HCT116 (cell line): ENCODE data around the gene FBXO7. TPM values are rescaled to one million over a fixed set of nuclear protein-coding genes. Genes with fewer than 3 reads are reported as not detected.
"Not testable (repeated sequence)": the region's sequence is repeated elsewhere in the genome, so short reads cannot be mapped to it uniquely, and the experiment has no call there.

Experiments
- ATAC-seq: fragments of 200-7000 bp; cut with Tn5 transposase; 2 replicates; pipeline ENCODE4 v1.9.1; 2020; ENCODE audit warnings: mild to moderate bottlenecking, moderate library complexity
- BruUV-seq: library from RNA; stranded (reverse); fragments of 400-500 nt; replicated peaks from 2 replicates; lab custom pipeline; 2021; lab: Mats Ljungman, UMichigan
- CTCF ChIA-PET: fragments of 300-600 bp; sonication (Branson Sonifier 250); formaldehyde crosslinking; loops from one replicate; lab custom pipeline; 2021; ENCODE audit warnings: antibody characterized with exemption; lab: Charles Lee
- POLR2A ChIA-PET: fragments of 300-600, 350-600 bp; sonication (Branson Sonifier 250); formaldehyde crosslinking; loops from one replicate; lab custom pipeline; 2021; ENCODE audit warnings: antibody characterized with exemption; lab: Charles Lee
- RAD21 ChIA-PET, 2 experiments: fragments of 300-600 bp; sonication (Branson Sonifier 250); formaldehyde crosslinking; loops; one replicate each; lab custom pipeline; 2023; ENCODE audit warnings: low total read pairs in 2 of 2; ENCODE audit not compliant: uncharacterized antibody in 2 of 2, unreplicated experiment in 2 of 2, low non-redundant PET in 1 of 2; lab: Charles Lee
- DNase-seq: peaks from one replicate; pipeline ENCODE4 v3.0.0-alpha.2; 2010; ENCODE audit warnings: low read depth, low spot score
- H2AFZ ChIP-seq: fragments of 200-600 bp; shearing (Covaris generic), sonication (generic); 2 replicates; pipeline ENCODE4 v1.6.1; 2017; ENCODE audit warnings: low read depth, mixed run types, mixed read lengths, antibody characterized with exemption, low read length; ENCODE audit not compliant: poor library complexity, severe bottlenecking
- H3K27ac ChIP-seq: 2 replicates; pipeline ENCODE4 v1.5.1; 2012; ENCODE audit warnings: low read depth, low read length
- H3K27me3 ChIP-seq: fragments of 200-600 bp; sonication (generic); 2 replicates; pipeline ENCODE4 v1.6.1; 2016; ENCODE audit warnings: mixed run types, low read length, mixed read lengths; ENCODE audit not compliant: insufficient read depth
- H3K36me3 ChIP-seq, 2 experiments: fragments of 200-500 bp in 1 of 2; fragments of 200-600 bp in 1 of 2; sonication (Bioruptor generic) in 1 of 2; sonication (generic) in 1 of 2; 2 replicates each; pipeline versions ENCODE4 v1.5.1 to v1.6.1; 2014 to 2016; ENCODE audit warnings: low read length in 2 of 2, inconsistent platforms in 1 of 2, mixed read lengths in 1 of 2, mixed run types in 1 of 2; ENCODE audit not compliant: insufficient read depth in 2 of 2, control insufficient read depth in 1 of 2
- H3K4me1 ChIP-seq, 2 experiments: fragments of 200-600 bp in 1 of 2; sonication (generic) in 1 of 2; 2 replicates each; pipeline versions ENCODE4 v1.5.1 to v1.6.1; 2012 to 2017; ENCODE audit warnings: low read length in 2 of 2, inconsistent platforms in 1 of 2, mild to moderate bottlenecking in 1 of 2, mixed read lengths in 1 of 2, mixed run types in 1 of 2, moderate library complexity in 1 of 2; ENCODE audit not compliant: insufficient read depth in 2 of 2, control insufficient read depth in 1 of 2
- H3K4me2 ChIP-seq: fragments of 200-600 bp; sonication (generic); 2 replicates; pipeline ENCODE4 v1.6.1; 2017; ENCODE audit warnings: mixed run types, low read length, mixed read lengths
- H3K4me3 ChIP-seq, 2 experiments: fragments of 200-600 bp in 1 of 2; sonication (generic) in 1 of 2; replicated peaks in 1 of 2; 2 replicates each; pipeline ENCODE4 v1.5.1; 2011 to 2016; ENCODE audit warnings: low read length in 2 of 2, control low read depth in 1 of 2, low read depth in 1 of 2, mild to moderate bottlenecking in 1 of 2, mixed read lengths in 1 of 2, mixed run types in 1 of 2
- H3K79me2 ChIP-seq: fragments of 200-600 bp; sonication (generic); 2 replicates; pipeline ENCODE4 v1.6.1; 2017; ENCODE audit warnings: mild to moderate bottlenecking, mixed run types, low read length, moderate library complexity, mixed read lengths; ENCODE audit not compliant: insufficient read depth
- H3K9ac ChIP-seq: fragments of 200-600 bp; sonication (generic); 2 replicates; pipeline ENCODE4 v1.6.1; 2016; ENCODE audit warnings: low read length, mixed read lengths
- H3K9me2 ChIP-seq: fragments of 200-600 bp; sonication (generic), shearing (Covaris generic); 2 replicates; pipeline ENCODE4 v1.6.1; 2017; ENCODE audit warnings: mixed run types, mild to moderate bottlenecking, moderate library complexity; ENCODE audit not compliant: insufficient read depth
- H3K9me3 ChIP-seq, 2 experiments: fragments of 200-500 bp in 1 of 2; fragments of 200-600 bp in 1 of 2; sonication (Bioruptor generic) in 1 of 2; sonication (generic) in 1 of 2; 2 replicates each; pipeline ENCODE4 v1.6.1; 2014 to 2017; ENCODE audit warnings: low read length in 2 of 2, mixed read lengths in 2 of 2, inconsistent platforms in 1 of 2, low read depth in 1 of 2, mild to moderate bottlenecking in 1 of 2, mixed run types in 1 of 2, moderate library complexity in 1 of 2; ENCODE audit not compliant: control insufficient read depth in 1 of 2, insufficient read depth in 1 of 2
- H4K20me1 ChIP-seq: fragments of 200-600 bp; sonication (generic), shearing (Covaris generic); 2 replicates; pipeline ENCODE4 v1.6.1; 2017; ENCODE audit warnings: mixed run types, mild to moderate bottlenecking, moderate library complexity; ENCODE audit not compliant: insufficient read depth
- CBX3 ChIP-seq: IDR thresholded peaks from 2 replicates; pipeline ENCODE4 v1.6.1; 2012; ENCODE audit warnings: low read depth
- ELF1 ChIP-seq: IDR thresholded peaks from 2 replicates; pipeline ENCODE4 v1.6.1; 2012; ENCODE audit warnings: low read depth, borderline replicate concordance
- EZH2phosphoT487 ChIP-seq: fragments of 200-600 bp; IDR thresholded peaks from 2 replicates; pipeline ENCODE4 v1.6.1; 2018; ENCODE audit warnings: antibody characterized with exemption, borderline replicate concordance
- JUND ChIP-seq: IDR thresholded peaks from 2 replicates; pipeline ENCODE4 v1.6.1; 2012
- MAX ChIP-seq: IDR thresholded peaks from 2 replicates; pipeline ENCODE4 v1.6.1; 2012
- POLR2A ChIP-seq: IDR thresholded peaks from 2 replicates; pipeline ENCODE4 v1.7.0; 2011; ENCODE audit warnings: borderline replicate concordance; ENCODE audit not compliant: insufficient read depth, insufficient read length; ENCODE audit errors: extremely low read depth
- RAD21 ChIP-seq: IDR thresholded peaks from 2 replicates; pipeline ENCODE4 v1.6.1; 2012; ENCODE audit warnings: low read depth, mild to moderate bottlenecking
- REST ChIP-seq: IDR thresholded peaks from 2 replicates; pipeline ENCODE4 v1.6.1; 2012; ENCODE audit warnings: low read depth
- SIN3A ChIP-seq: IDR thresholded peaks from 2 replicates; pipeline ENCODE4 v1.6.1; 2012; ENCODE audit warnings: low read depth
- SP1 ChIP-seq: IDR thresholded peaks from 2 replicates; pipeline ENCODE4 v1.6.1; 2012; ENCODE audit warnings: low read depth
- SRF ChIP-seq: IDR thresholded peaks from 2 replicates; pipeline ENCODE4 v1.6.1; 2012; ENCODE audit warnings: low read depth
- ZBTB33 ChIP-seq: IDR thresholded peaks from 2 replicates; pipeline ENCODE4 v1.6.1; 2011; ENCODE audit warnings: mild to moderate bottlenecking, low read length, moderate library complexity; ENCODE audit not compliant: insufficient replicate concordance; ENCODE audit errors: extremely low read depth
- ZFX ChIP-seq: fragments of 450-650 bp; IDR thresholded peaks from 2 replicates; pipeline ENCODE4 v1.6.1; 2017
- ZNF274 ChIP-seq: fragments of 200-500 bp; sonication (Bioruptor generic); IDR thresholded peaks from 2 replicates; pipeline ENCODE4 v1.6.1; 2014; ENCODE audit warnings: mild to moderate bottlenecking, low read depth, low read length, inconsistent platforms
- intact Hi-C: fragments of 100-400 bp; cut with micrococcal nuclease; formaldehyde crosslinking; loops from 2 replicates; pipeline ENCODE4 v1.10.0; 2022
- total RNA-seq: library from RNA; stranded (reverse); gene quantifications from one replicate; pipeline ENCODE4 v1.2.1, GENCODE V29; 2021; ENCODE audit not compliant: unreplicated experiment

FBXO7 gene
- total RNA-seq, 1 experiment from 2014 or later: 69.2 TPM

GRCh38 chr22:32477596-32477995, 3.0 kb downstream of the FBXO7 start (continued):
- no peak for TF ChIP-seq ELF1
- TF ChIP-seq ZNF274: no peak
- no peak for TF ChIP-seq ZFX
- no peak for TF ChIP-seq CBX3
- TF ChIP-seq, all 23 proteins: peak for 0

- H2AFZ ChIP-seq, DNase-seq, H3K4me3 ChIP-seq, H3K9ac ChIP-seq, BruUV-seq, H3K4me2 ChIP-seq, H3K9me3 ChIP-seq, H3K36me3 ChIP-seq, H3K9me2 ChIP-seq, H3K27me3 ChIP-seq, POLR2A ChIA-PET, H4K20me1 ChIP-seq, ATAC-seq, RAD21 ChIA-PET, H3K27ac ChIP-seq, CTCF ChIA-PET: not testable (repeated sequence)
- Histone ChIP-seq H3K79me2 (peaks cover 84% of the 10 kb centered on the region), H3K4me1 (peaks cover 11 to 16% of the 10 kb centered on the region in 2 experiments)
- intact Hi-C loops: loop anchor here (10.0 kb wide), 2 partner anchors 274 to 374 kb away; partner anchors contain the start of gene RFPL2
Measured at GRCh38 chr22:32478552-32478951, 3.9 kb downstream of the FBXO7 start.

- Histone ChIP-seq H3K4me3 (no peak overlapping the region), H3K4me1 (peaks cover 7 to 12% of the 10 kb centered on the region in 2 experiments), H3K36me3 (peaks cover under 1 to 11% of the 10 kb centered on the region in 2 experiments; a peak in 3 of 4 replicates), H3K79me2 (peaks cover 89% of the 10 kb centered on the region), H3K9me3 (no peaks in the 10 kb centered on the region), H3K27me3 (no peaks in the 10 kb centered on the region), H3K27ac (no peak overlapping the region), H2AFZ (no peak overlapping the region), H3K9me2 (no peaks in the 10 kb centered on the region), H3K9ac (no peak overlapping the region), H4K20me1 (peaks cover 9% of the 10 kb centered on the region; the same call in 1 of the 2 replicates), H3K4me2 (no peak overlapping the region)
- DNase-seq (no peak), ATAC-seq (no peak)
- ChIA-PET RAD21 (no interaction called here), CTCF (no interaction called here), POLR2A (no interaction called here)
- no TSS peak for BruUV-seq
- intact Hi-C loops: loop anchor here (10.0 kb wide), 2 partner anchors 274 to 374 kb away; partner anchors contain the start of gene RFPL2
- no peak for TF ChIP-seq POLR2A
- TF ChIP-seq RAD21: no peak
- no peak for TF ChIP-seq ELF1
- TF ChIP-seq SRF: no peak
- no peak for TF ChIP-seq MAX
- TF ChIP-seq SP1: no peak
- TF ChIP-seq SIN3A: no peak
- no peak for TF ChIP-seq JUND
- TF ChIP-seq ZBTB33: no peak
- no peak for TF ChIP-seq EZH2phosphoT487
- TF ChIP-seq REST: no peak
Measured at GRCh38 chr22:32478994-32479393, 4.4 kb downstream of the FBXO7 start.
